Endothelial cell of umbilical vein (primary cell): ENCODE data around the gene SCAPER. TPM values are rescaled to one million over a fixed set of nuclear protein-coding genes. Genes with fewer than 3 reads are reported as not detected.

Source experiments
- BruUV-seq: library from RNA; stranded (reverse); fragments of 400-500 nt; replicated peaks from 2 replicates; lab custom pipeline; 2021; lab: Mats Ljungman, UMichigan
- CTCF ChIA-PET: fragments of 300-600, 350-600 bp; sonication (Branson Sonifier 250); formaldehyde crosslinking; loops from one replicate; lab custom pipeline; 2021; ENCODE audit warnings: antibody characterized with exemption, inconsistent platforms; lab: Charles Lee
- POLR2A ChIA-PET: fragments of 300-600, 350-600 bp; sonication (Branson Sonifier 250); formaldehyde crosslinking; loops from one replicate; lab custom pipeline; 2021; ENCODE audit warnings: antibody characterized with exemption, inconsistent platforms; lab: Charles Lee
- DNase-seq: peaks from one replicate; pipeline ENCODE4 v3.0.0-alpha.2; 2011; ENCODE audit warnings: low read depth, low spot score
- FAIRE-seq: peaks from 2 replicates; lab custom pipeline; 2011; peaks lifted over from hg19 to GRCh38; lab: Jason Lieb, UNC
- H2AFZ ChIP-seq: 2 replicates; pipeline ENCODE4 v1.6.0; 2012; ENCODE audit warnings: low read depth, low read length, control low read depth, inconsistent platforms
- H3K27ac ChIP-seq: 2 replicates; pipeline ENCODE4 v1.5.1; 2011; ENCODE audit warnings: low read depth, mild to moderate bottlenecking, control low read depth, low read length, moderate library complexity; ENCODE audit not compliant: insufficient read depth
- H3K27me3 ChIP-seq, 2 experiments: 2 replicates each; pipeline versions ENCODE4 v1.6.0 to v1.6.1; 2011; ENCODE audit warnings: low read length in 2 of 2, mixed read lengths in 1 of 2; ENCODE audit not compliant: control insufficient read depth in 2 of 2, insufficient read depth in 2 of 2
- H3K36me3 ChIP-seq, 2 experiments: 2 replicates in 1 of 2; 3 replicates in 1 of 2; pipeline ENCODE4 v1.5.1; 2011; ENCODE audit warnings: low read length in 2 of 2, mild to moderate bottlenecking in 1 of 2, moderate library complexity in 1 of 2; ENCODE audit not compliant: control insufficient read depth in 2 of 2, insufficient read depth in 2 of 2; ENCODE audit errors: extremely low read depth in 1 of 2
- H3K4me1 ChIP-seq: 3 replicates; pipeline ENCODE4 v1.5.1; 2011; ENCODE audit warnings: mild to moderate bottlenecking, low read length; ENCODE audit not compliant: control insufficient read depth, insufficient read depth; ENCODE audit errors: extremely low read depth
- H3K4me2 ChIP-seq: 2 replicates; pipeline ENCODE4 v1.6.1; 2011; ENCODE audit warnings: low read length, control low read depth, mixed read lengths; ENCODE audit not compliant: insufficient read depth
- H3K4me3 ChIP-seq, 3 experiments: fragments of 200-600 bp in 1 of 3; sonication (generic), shearing (Covaris generic) in 1 of 3; replicated peaks in 1 of 3; 2 replicates each; pipeline ENCODE4 v1.5.1; 2011 to 2016; ENCODE audit warnings: control low read depth in 3 of 3, low read length in 3 of 3, mild to moderate bottlenecking in 2 of 3, inconsistent platforms in 1 of 3, low read depth in 1 of 3, moderate library complexity in 1 of 3; ENCODE audit not compliant: insufficient read depth in 1 of 3
- H3K79me2 ChIP-seq: 2 replicates; pipeline ENCODE4 v1.6.0; 2012; ENCODE audit warnings: low read length, inconsistent platforms; ENCODE audit not compliant: control insufficient read depth, insufficient read depth
- H3K9ac ChIP-seq: replicated peaks from 2 replicates; pipeline ENCODE3; 2011; ENCODE audit warnings: low read length, control low read depth; ENCODE audit not compliant: insufficient read depth; ENCODE audit errors: extremely low read depth
- H3K9me1 ChIP-seq: replicated peaks from 3 replicates; pipeline ENCODE4 v1.6.0; 2011; ENCODE audit warnings: mild to moderate bottlenecking, low read length; ENCODE audit not compliant: control insufficient read depth, insufficient read depth; ENCODE audit errors: extremely low read depth
- H3K9me3 ChIP-seq: replicated peaks from 2 replicates; pipeline ENCODE4 v1.5.1; 2012; ENCODE audit warnings: low read length, inconsistent platforms; ENCODE audit not compliant: control insufficient read depth, insufficient read depth
- H4K20me1 ChIP-seq: replicated peaks from 2 replicates; pipeline ENCODE3; 2011; ENCODE audit warnings: mild to moderate bottlenecking, low read length; ENCODE audit not compliant: control insufficient read depth, insufficient read depth; ENCODE audit errors: extremely low read depth
- CTCF ChIP-seq, 2 donors: IDR thresholded peaks; 1 replicate in 1 of 2; 2 replicates in 1 of 2; pipeline ENCODE4 v1.5.1; 2011; ENCODE audit warnings: low read length in 2 of 2, mild to moderate bottlenecking in 2 of 2, moderate library complexity in 2 of 2, control low read depth in 1 of 2, inconsistent platforms in 1 of 2, low read depth in 1 of 2; ENCODE audit not compliant: insufficient read depth in 1 of 2; ENCODE audit errors: extremely low read depth in 1 of 2
- EZH2 ChIP-seq: IDR thresholded peaks from 2 replicates; pipeline ENCODE4 v1.6.1; 2012; ENCODE audit warnings: borderline replicate concordance, low read depth, mild to moderate bottlenecking, moderate library complexity, low read length, inconsistent platforms; ENCODE audit not compliant: severe bottlenecking
- FOS ChIP-seq: IDR thresholded peaks from 2 replicates; pipeline ENCODE4 v1.6.1; 2011; ENCODE audit warnings: mild to moderate bottlenecking, low read length, moderate library complexity, borderline replicate concordance; ENCODE audit not compliant: insufficient read depth
- GATA2 ChIP-seq: IDR thresholded peaks from 2 replicates; pipeline ENCODE4 v1.7.0; 2011; ENCODE audit warnings: low read depth, mild to moderate bottlenecking, moderate library complexity, mixed read lengths, low read length; ENCODE audit not compliant: insufficient read length, insufficient read depth
- JUN ChIP-seq: IDR thresholded peaks from 2 replicates; pipeline ENCODE4 v1.6.1; 2011; ENCODE audit warnings: borderline replicate concordance, low read depth; ENCODE audit not compliant: insufficient read length, insufficient read depth
- MYC ChIP-seq: IDR thresholded peaks from one replicate; pipeline ENCODE4 v1.6.1; 2011; ENCODE audit warnings: mild to moderate bottlenecking, low read depth, low read length
- POLR2A ChIP-seq: IDR thresholded peaks from 2 replicates; pipeline ENCODE4 v1.6.1; 2012; ENCODE audit warnings: low read depth, mild to moderate bottlenecking, control low read depth, low read length
- POLR2AphosphoS5 ChIP-seq: IDR thresholded peaks from 2 replicates; pipeline ENCODE4 v1.6.1; 2012; ENCODE audit warnings: low read depth, mild to moderate bottlenecking, control low read depth, low read length, moderate library complexity; ENCODE audit not compliant: insufficient read depth
- dilution Hi-C: fragments of 300-500 bp; cut with MboI; formaldehyde crosslinking; loops from one replicate; pipeline ENCODE4 v1.15.0; 2019; ENCODE audit warnings: low sequenced_read_pairs; ENCODE audit not compliant: extremely low pct_ligation_motif_present
- intact Hi-C: fragments of 100-400 bp; cut with micrococcal nuclease; formaldehyde crosslinking; loops from one replicate; pipeline ENCODE4 v1.10.0; 2022
- polyA plus RNA-seq, 4 experiments: library from polyadenylated mRNA; depleted of rRNA in 3 of 4; stranded (reverse) in 3 of 4; unstranded in 1 of 4; fragments of >200 nt; gene quantifications; 2 replicates each; pipeline versions ENCODE4 v1.2.1 to v1.2.3, GENCODE V29; 2011 to 2012; ENCODE audit warnings: missing spikeins in 1 of 4
- total RNA-seq: library from RNA; stranded (reverse); gene quantifications from 2 replicates; pipeline ENCODE4 v1.2.3, GENCODE V29; 2021
- TF ChIP-seq, protein P1 (sequence below): IDR thresholded peaks from 2 replicates; pipeline ENCODE4 v1.6.1; 2011; ENCODE audit not compliant: insufficient read depth, insufficient read length

SCAPER gene
- total and polyA plus RNA-seq, 2 donors (not counting 3 experiments of a cell fraction or from before 2014, with no cell fraction given) = 2.7 to 12.7 TPM

- no peak overlapping the region for H3K27ac ChIP-seq
- H3K9me3 ChIP-seq = no peaks in the 10 kb centered on the region
- no peaks in the 10 kb centered on the region for H3K9me1 ChIP-seq
- no peaks in the 10 kb centered on the region for H3K27me3 ChIP-seq
- intact Hi-C loops (no loop called here), dilution Hi-C loops (no loop called here)
- POLR2A ChIA-PET = no interaction called here
- FAIRE-seq (no peak), DNase-seq (no peak)
- TF ChIP-seq, protein P1, sequence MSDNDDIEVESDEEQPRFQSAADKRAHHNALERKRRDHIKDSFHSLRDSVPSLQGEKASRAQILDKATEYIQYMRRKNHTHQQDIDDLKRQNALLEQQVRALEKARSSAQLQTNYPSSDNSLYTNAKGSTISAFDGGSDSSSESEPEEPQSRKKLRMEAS = no peak
- TF ChIP-seq POLR2AphosphoS5 = no peak
- no peak for TF ChIP-seq JUN
- TF ChIP-seq CTCF (IDR thresholded peaks at IDR 0.05; ENCODE audit: extremely low read depth in 1 of 2, insufficient read depth in 1 of 2, low read depth in 1 of 2, low read length in 2 of 2) = no peak
- no peak for TF ChIP-seq MYC
- TF ChIP-seq FOS = no peak
- no peak for TF ChIP-seq EZH2
- no peak for TF ChIP-seq POLR2A
- TF ChIP-seq GATA2 = no peak
- no peak overlapping the region for H3K4me2 ChIP-seq
- H3K4me1 ChIP-seq = no peaks in the 10 kb centered on the region
- CTCF ChIA-PET = no interaction called here
- H3K79me2 ChIP-seq = no peaks in the 10 kb centered on the region
- H3K9ac ChIP-seq = no peak overlapping the region
- H4K20me1 ChIP-seq = no peaks in the 10 kb centered on the region
- H3K4me3 ChIP-seq = no peak overlapping the region
- no TSS peak for BruUV-seq
- no peak overlapping the region for H2AFZ ChIP-seq
- no peaks in the 10 kb centered on the region for H3K36me3 ChIP-seq
Measured at GRCh38 chr15:76772776-76773175, 132.4 kb downstream of the SCAPER start.
